BE2C (cell line): Measurements from ENCODE around the gene DUS4L.

Source experiments
- DNase-seq: peaks from one replicate; pipeline ENCODE4 v3.0.0-alpha.2; 2020
- H3K27me3 ChIP-seq: fragments of 250-450 bp; sonication (Bioruptor Pico); 2 replicates; pipeline ENCODE4 v1.5.1; 2020; ENCODE audit warnings: mild to moderate bottlenecking
- H3K36me3 ChIP-seq: fragments of 250-450 bp; sonication (Bioruptor Pico); 2 replicates; pipeline ENCODE4 v1.5.1; 2020; ENCODE audit warnings: mild to moderate bottlenecking
- H3K4me1 ChIP-seq: fragments of 250-450 bp; sonication (Bioruptor Pico); 2 replicates; pipeline ENCODE4 v1.5.1; 2020
- H3K4me3 ChIP-seq: 2 replicates; pipeline ENCODE4 v1.5.1; 2011; ENCODE audit warnings: low read depth, low read length
- H3K9me3 ChIP-seq: fragments of 250-450 bp; sonication (Bioruptor Pico); 2 replicates; pipeline ENCODE4 v1.5.1; 2020
- TF ChIP-seq, protein P1 (sequence below): IDR thresholded peaks from 2 replicates; pipeline ENCODE4 v1.5.1; 2012; ENCODE audit warnings: mild to moderate bottlenecking, low read depth, low read length

The DUS4L gene

GRCh38 chr7:107570298-107570697 lies 6.5 kb downstream of the DUS4L start:
- TF ChIP-seq, protein P1, sequence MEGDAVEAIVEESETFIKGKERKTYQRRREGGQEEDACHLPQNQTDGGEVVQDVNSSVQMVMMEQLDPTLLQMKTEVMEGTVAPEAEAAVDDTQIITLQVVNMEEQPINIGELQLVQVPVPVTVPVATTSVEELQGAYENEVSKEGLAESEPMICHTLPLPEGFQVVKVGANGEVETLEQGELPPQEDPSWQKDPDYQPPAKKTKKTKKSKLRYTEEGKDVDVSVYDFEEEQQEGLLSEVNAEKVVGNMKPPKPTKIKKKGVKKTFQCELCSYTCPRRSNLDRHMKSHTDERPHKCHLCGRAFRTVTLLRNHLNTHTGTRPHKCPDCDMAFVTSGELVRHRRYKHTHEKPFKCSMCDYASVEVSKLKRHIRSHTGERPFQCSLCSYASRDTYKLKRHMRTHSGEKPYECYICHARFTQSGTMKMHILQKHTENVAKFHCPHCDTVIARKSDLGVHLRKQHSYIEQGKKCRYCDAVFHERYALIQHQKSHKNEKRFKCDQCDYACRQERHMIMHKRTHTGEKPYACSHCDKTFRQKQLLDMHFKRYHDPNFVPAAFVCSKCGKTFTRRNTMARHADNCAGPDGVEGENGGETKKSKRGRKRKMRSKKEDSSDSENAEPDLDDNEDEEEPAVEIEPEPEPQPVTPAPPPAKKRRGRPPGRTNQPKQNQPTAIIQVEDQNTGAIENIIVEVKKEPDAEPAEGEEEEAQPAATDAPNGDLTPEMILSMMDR = no peak
- no peak for DNase-seq
- no peaks in the 10 kb centered on the region for H3K9me3 ChIP-seq
- no peaks in the 10 kb centered on the region for H3K27me3 ChIP-seq
- H3K4me1 ChIP-seq = no peaks in the 10 kb centered on the region
- H3K4me3 ChIP-seq = no peak overlapping the region
- H3K36me3 ChIP-seq = peaks cover 7% of the 10 kb centered on the region; the same call in 1 of the 2 replicates

GRCh38 chr7:107573537-107573936 lies 9.8 kb downstream of the DUS4L start:
- no peak for DNase-seq
- TF ChIP-seq, protein P1 = no peak
- Histone ChIP-seq H3K4me3 (no peak overlapping the region), H3K27me3 (no peaks in the 10 kb centered on the region), H3K9me3 (no peaks in the 10 kb centered on the region), H3K4me1 (no peaks in the 10 kb centered on the region), H3K36me3 (peaks cover 7% of the 10 kb centered on the region)

GRCh38 chr7:107579554-107579884 lies 15.7 kb downstream of the DUS4L start:
- TF ChIP-seq, protein P1 = no peak
- no peak for DNase-seq
- Histone ChIP-seq H3K27me3 (no peaks in the 10 kb centered on the region), H3K9me3 (no peaks in the 10 kb centered on the region), H3K36me3 (no peaks in the 10 kb centered on the region; the same call in 1 of the 2 replicates), H3K4me1 (no peaks in the 10 kb centered on the region; the same call in 1 of the 2 replicates), H3K4me3 (peak overlapping the region; percentile 88)

GRCh38 chr7:107579885-107580715 lies 16.3 kb downstream of the DUS4L start, which contains the start of gene BCAP29:
TSS of gene BCAP29 (plus strand) at chr7:107580246. CDS start at chr7:107580773, 527 bp downstream.
- TF ChIP-seq, protein P1 = peak; percentile 55
- H3K27me3 ChIP-seq = no peaks in the 10 kb centered on the region
- H3K4me1 ChIP-seq = no peaks in the 10 kb centered on the region; the same call in 1 of the 2 replicates
- peak within 1 kb of the TSS; percentile 88 for H3K4me3 ChIP-seq
- no peaks in the 10 kb centered on the region; the same call in 1 of the 2 replicates for H3K36me3 ChIP-seq
- DNase-seq = peak; percentile 85
- no peaks in the 10 kb centered on the region for H3K9me3 ChIP-seq

DNA sequence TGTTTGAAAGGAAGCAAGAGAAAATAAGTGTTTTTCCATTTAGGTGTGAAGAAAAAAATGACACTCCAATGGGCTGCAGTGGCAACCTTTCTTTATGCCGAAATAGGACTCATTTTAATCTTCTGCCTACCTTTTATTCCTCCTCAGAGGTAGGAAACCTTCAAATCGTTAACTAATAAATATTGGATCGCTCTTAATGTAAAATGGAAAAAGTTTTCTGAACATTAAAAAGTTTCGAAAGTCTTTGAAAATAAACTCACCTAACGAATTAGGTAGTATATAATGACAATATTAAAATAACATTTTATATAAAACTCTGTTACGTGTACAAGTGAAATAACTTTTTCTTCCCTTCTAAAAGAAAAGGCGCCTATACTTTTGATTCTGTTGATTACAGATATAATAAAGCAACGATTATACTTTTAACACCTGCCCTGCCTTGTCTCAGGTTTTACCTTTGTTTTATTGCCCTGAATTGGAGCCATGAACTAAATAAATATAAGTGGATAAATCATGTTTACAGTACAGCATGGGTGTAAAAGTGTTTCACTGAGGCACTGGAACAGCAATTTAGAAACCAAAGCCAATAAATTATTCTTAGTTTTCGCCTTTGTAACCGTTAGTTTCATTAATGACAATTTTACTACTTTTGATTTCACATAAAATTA lies 17.1 kb downstream of the DUS4L start:
- H3K9me3 ChIP-seq = no peaks in the 10 kb centered on the region
- H3K4me3 ChIP-seq = peak overlapping the region; percentile 88
- no peaks in the 10 kb centered on the region for H3K27me3 ChIP-seq
- H3K36me3 ChIP-seq = no peaks in the 10 kb centered on the region; the same call in 1 of the 2 replicates
- H3K4me1 ChIP-seq = no peaks in the 10 kb centered on the region; the same call in 1 of the 2 replicates
- DNase-seq = no peak
- TF ChIP-seq, protein P1 = no peak
